Measurements from ENCODE around the gene GPD2. TPM values are rescaled to one million over a fixed set of nuclear protein-coding genes. Genes with fewer than 3 reads are reported as not detected.

Gene GPD2
- 38.4 and 40.7 TPM in 2 replicates for total RNA-seq (ENCODE audit: low replicate concordance)

DNA sequence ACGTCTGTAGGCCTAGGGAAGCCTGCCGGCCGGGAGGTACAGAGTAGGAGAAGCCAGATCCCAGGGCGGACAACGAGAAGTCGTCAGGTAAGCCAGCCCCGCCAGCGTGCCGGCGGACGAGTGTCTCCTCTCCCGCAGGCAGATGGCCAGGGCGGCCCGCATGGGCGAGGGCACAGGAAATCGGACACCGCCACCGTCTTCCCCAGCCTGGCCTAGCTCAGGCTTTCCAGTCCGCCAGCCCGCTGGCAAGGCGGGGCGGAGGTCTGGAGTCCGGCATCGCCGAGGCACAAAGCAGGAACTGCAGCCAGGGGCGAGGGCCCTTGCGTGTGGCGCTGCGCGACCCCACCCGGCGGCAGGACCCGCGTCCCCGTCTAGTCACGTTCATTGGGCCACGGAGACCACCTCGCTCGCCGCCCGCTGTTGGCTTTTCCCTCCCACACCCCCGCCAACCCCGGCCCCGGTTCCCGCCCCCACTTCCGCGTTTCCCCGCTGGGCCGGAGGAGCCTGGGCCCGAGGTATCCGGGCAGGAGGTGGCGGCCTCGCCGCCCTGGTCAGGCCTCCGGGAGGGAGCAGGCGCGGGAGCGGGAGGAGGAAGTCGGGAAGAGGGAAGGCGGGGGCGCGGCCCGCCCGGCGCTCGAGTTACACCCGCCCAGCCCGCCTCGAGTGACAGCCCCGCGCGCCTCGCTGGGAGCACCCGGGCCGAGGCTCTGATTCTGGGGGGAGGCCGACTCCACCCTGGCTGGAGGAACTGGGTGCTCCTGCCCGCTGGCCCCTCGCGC, at the start of gene GPD2:
TSS of gene GPD2 (plus strand) at position 662 of the 779 bp plus-strand sequence. CDS start 39,727 bp downstream, outside the sequence.

Other genes starting within 250 kb of the GPD2 start
- gene NR4A2, start 103.7 kb upstream of the GPD2 start, total RNA-seq (ENCODE audit: low replicate concordance) = 0.08 TPM in 1 of 2 replicates, not detected in the other